GM12864 (cell line): ENCODE data around the gene RERG.

ENCODE experiments used
- DNase-seq: peaks from one replicate; pipeline ENCODE4 v3.0.0-alpha.2; 2011; ENCODE audit warnings: low read depth
- H3K4me3 ChIP-seq: 2 replicates; pipeline ENCODE4 v1.5.1; 2011; ENCODE audit warnings: mild to moderate bottlenecking, low read depth, low read length, control low read depth
- CTCF ChIP-seq: IDR thresholded peaks from 2 replicates; pipeline ENCODE4 v1.5.1; 2011; ENCODE audit warnings: low read depth, mild to moderate bottlenecking, moderate library complexity, low read length, control low read depth, inconsistent platforms; ENCODE audit errors: missing control alignments

The RERG gene

DNA sequence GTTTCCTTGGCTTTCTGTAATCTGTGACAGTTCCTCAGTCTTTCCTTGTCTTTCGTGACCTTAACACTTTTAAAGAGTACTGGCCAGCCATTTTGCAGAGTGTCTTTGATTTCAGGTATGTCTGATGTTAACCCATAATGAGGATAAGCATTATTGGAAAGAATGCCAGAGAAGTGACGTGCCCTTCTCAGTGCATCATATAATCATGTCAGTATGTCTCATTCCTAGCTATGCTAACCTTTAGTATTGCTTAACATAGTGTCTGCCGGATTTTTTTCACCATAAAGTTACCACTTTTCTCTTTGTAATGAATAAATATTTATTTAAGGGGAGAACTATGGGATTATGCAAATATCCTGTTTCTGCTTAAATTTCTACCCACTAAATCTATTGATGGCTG is 28.5 kb downstream of the RERG start:
- no peak overlapping the region for H3K4me3 ChIP-seq
- TF ChIP-seq CTCF = no peak
- DNase-seq = no peak

GRCh38 chr12:15188127-15188526 is 33.1 kb downstream of the RERG start:
- no peak for DNase-seq
- no peak overlapping the region for H3K4me3 ChIP-seq
- TF ChIP-seq CTCF = no peak

DNA sequence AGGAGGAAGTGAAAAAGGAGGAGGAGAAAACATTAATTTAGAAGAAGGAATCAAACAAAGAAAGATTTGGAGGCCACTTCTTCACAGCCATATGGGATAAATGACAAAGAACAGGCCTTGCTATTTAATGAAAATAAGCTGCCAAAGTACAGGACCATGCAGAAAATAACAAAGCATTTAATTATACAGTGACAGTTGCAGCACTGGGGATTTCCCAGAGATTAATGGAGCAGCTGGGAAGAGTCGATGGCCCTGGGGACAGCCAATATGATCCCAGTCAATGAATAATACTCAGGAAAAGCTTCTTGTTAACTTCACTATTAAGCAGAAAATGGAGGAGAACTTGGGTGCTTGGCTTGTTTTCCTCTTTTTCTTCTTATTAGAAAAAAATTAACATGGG is 34.6 kb downstream of the RERG start:
- no peak for DNase-seq
- H3K4me3 ChIP-seq = no peak overlapping the region
- no peak for TF ChIP-seq CTCF

DNA sequence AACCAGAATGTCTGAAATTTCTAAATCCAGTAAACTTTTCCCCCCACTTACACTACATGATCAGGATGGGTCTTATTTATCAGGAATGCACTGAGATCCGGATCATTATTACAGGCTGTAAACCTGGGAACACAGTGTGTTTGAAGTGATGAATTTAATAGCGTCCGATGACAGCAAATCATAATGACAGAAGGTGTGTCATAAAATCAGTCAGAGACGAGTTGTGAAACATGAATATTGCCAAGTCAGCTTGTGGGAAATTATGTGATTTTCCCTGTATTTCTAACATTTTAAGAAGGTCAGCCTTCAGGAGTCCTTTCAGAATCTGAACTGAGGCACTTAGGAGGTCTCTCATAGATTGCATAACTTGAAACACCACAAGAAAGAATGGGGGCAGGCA is 36.7 kb downstream of the RERG start:
- no peak overlapping the region for H3K4me3 ChIP-seq
- DNase-seq = no peak
- TF ChIP-seq CTCF = no peak

DNA sequence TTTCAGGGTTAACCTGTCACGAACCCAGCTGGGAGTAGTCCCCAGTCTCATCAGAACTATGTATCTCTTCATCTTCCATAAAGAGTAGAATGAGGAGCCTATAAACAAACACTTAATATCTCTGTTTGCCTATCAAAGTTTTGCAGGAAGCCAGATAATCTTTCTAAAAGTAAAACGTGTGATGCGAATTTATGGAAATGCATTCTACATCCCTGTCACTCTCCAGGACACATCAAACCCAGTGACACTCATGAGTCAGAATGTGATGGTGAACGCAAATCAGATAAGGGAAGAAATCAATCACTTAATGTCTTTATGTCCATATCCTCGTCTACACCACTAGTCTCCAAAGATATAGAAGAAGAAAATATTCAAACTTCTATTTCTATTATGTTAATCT is 37.4 kb downstream of the RERG start:
- H3K4me3 ChIP-seq = no peak overlapping the region
- DNase-seq = no peak
- TF ChIP-seq CTCF = no peak

- no peak overlapping the region for H3K4me3 ChIP-seq
- no peak for TF ChIP-seq CTCF
- no peak for DNase-seq
Observed at GRCh38 chr12:15181017-15181683, 40.1 kb downstream of the RERG start.

DNA sequence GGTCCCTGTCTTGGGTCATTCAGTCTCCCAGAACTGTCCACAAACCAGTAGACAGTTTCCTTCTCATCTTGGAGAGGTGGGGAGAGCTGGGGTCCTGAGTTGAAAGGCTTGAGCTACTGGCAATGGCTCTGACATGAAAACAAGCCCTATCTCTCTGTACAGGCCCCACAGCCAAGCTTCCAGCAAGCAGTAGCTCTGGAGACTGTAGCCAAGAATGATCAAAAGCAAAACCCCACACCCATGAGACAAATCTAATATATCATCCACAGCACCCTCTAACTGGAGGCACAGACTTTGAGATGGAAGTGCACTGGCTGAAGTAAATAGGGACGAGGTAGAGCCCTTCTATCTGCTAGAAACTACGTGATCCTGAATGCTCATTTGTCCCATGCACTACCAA is 40.9 kb downstream of the RERG start:
- no peak for TF ChIP-seq CTCF
- no peak overlapping the region for H3K4me3 ChIP-seq
- DNase-seq = no peak
